ENCODE measurements around the gene SREBF1.
A peak's percentile ranks its signal among the peaks of the same experiment; 100 is the strongest.

SREBF1 gene

GRCh38 chr17:17816831-17817551 lies 19.8 kb downstream of the SREBF1 start:
- peak overlapping the region; percentile 87 for H3K9ac ChIP-seq (ENCODE audit: low read depth, low read length, poor library complexity)
- no peak overlapping the region for H3K14ac ChIP-seq (ENCODE audit: low read length)
- no peak overlapping the region for H4K91ac ChIP-seq (ENCODE audit: low read depth, low read length, poor library complexity)
- peak overlapping the region; percentile 82 for H2AK5ac ChIP-seq (ENCODE audit: low read depth, low read length)
- no peak overlapping the region for H2AFZ ChIP-seq (ENCODE audit: low read length)
- peak overlapping the region; percentile 84 for H3K18ac ChIP-seq (ENCODE audit: low read length)
- no peak for DNase-seq (ENCODE audit: low spot score)
- no peaks in the 10 kb centered on the region for H3K27me3 ChIP-seq (ENCODE audit: control insufficient read depth in 3 of 3, insufficient read depth in 3 of 3, low read depth in 1 of 3, low read length in 3 of 3)
- H2BK5ac ChIP-seq (ENCODE audit: low read length), result no peak overlapping the region
- H3K4ac ChIP-seq (ENCODE audit: low read length), result peak overlapping the region; percentile 8
- H2BK120ac ChIP-seq (ENCODE audit: low read depth, low read length), result no peak overlapping the region
- no peak overlapping the region for H3K4me3 ChIP-seq (ENCODE audit: low read length in 2 of 2)
- no CpG with 5 or more reads among the region's 24 CpGs for WGBS, 2 donors (ENCODE audit: extremely low coverage in 2 of 2, insufficient read length in 2 of 2, insufficient replicate concordance in 1 of 2)
- H2BK12ac ChIP-seq (ENCODE audit: low read length), result no peak overlapping the region
- H3K23ac ChIP-seq (ENCODE audit: low read depth, low read length, poor library complexity), result peak overlapping the region; percentile 3
- H2BK15ac ChIP-seq (ENCODE audit: low read length), result no peak overlapping the region
- H3K79me1 ChIP-seq (ENCODE audit: low read depth, low read length), result peaks cover 20% of the 10 kb centered on the region
- H3K9me3 ChIP-seq (replicated peaks in 1 of 2; ENCODE audit: control insufficient read depth in 2 of 2, insufficient read depth in 1 of 2, low read depth in 1 of 2, low read length in 2 of 2), result no peaks in the 10 kb centered on the region
- H3K4me1 ChIP-seq (ENCODE audit: control insufficient read depth in 2 of 2, insufficient read depth in 1 of 2, low read depth in 1 of 2, low read length in 2 of 2), result peaks cover 16 to 29% of the 10 kb centered on the region in 2 donors
- H3K4me2 ChIP-seq (ENCODE audit: insufficient read depth, low read length, poor library complexity, severe bottlenecking), result no peak overlapping the region
- H3K36me3 ChIP-seq (replicated peaks in 1 of 2; ENCODE audit: control insufficient read depth in 2 of 2, insufficient read depth in 2 of 2, low read length in 2 of 2), result peaks cover 67 to 70% of the 10 kb centered on the region in 2 donors
- no peak overlapping the region for H4K8ac ChIP-seq (ENCODE audit: low read depth, low read length)
- H3K27ac ChIP-seq (replicated peaks; ENCODE audit: low read length), result peak overlapping the region; percentile 9

DNA sequence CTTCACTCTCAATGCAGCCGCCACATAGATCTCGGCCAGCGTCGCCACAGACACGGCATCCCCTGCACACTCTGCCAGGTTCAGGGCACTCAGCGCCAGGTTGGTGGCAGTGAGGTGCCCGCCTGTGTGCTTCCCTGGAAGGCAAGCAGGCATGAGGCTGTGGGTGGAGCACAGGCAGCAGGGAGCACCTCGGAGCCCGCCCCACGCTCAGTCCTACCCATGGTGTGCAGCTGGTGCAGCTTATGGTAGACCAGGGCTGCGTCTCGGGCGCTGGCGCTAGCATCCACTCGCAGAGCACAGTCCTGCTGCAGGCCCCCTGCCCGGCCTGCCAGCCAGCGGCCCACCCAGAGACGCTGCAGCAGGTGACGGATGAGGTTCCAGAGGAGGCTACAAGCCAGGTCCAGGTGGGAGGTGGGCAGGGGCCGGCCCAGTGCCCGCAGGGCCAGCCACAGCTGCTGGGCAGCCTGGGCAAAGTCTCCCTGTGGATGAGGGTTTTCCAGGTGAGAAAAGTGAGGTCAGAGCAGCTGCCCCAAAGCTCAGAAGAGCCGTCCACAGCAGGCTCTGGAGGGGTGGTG lies 20.5 kb downstream of the SREBF1 start:
- H3K4me1 ChIP-seq (ENCODE audit: control insufficient read depth in 2 of 2, insufficient read depth in 1 of 2, low read depth in 1 of 2, low read length in 2 of 2), result peaks cover 20 to 27% of the 10 kb centered on the region in 2 donors
- no peak for DNase-seq (ENCODE audit: low spot score)

GRCh38 chr17:17815436-17816200 lies 21.2 kb downstream of the SREBF1 start:
- WGBS, 2 donors (ENCODE audit: extremely low coverage in 2 of 2, insufficient read length in 2 of 2, insufficient replicate concordance in 1 of 2), result no CpG with 5 or more reads among the region's 17 CpGs
- Histone ChIP-seq H3K4me2 (ENCODE audit: insufficient read depth, low read length, poor library complexity, severe bottlenecking) (no peak overlapping the region), H4K91ac (ENCODE audit: low read depth, low read length, poor library complexity) (no peak overlapping the region), H3K27me3 (ENCODE audit: control insufficient read depth in 3 of 3, insufficient read depth in 3 of 3, low read depth in 1 of 3, low read length in 3 of 3) (no peaks in the 10 kb centered on the region), H4K8ac (ENCODE audit: low read depth, low read length) (no peak overlapping the region), H2BK15ac (ENCODE audit: low read length) (no peak overlapping the region), H3K18ac (ENCODE audit: low read length) (no peak overlapping the region), H3K9me3 (replicated peaks in 1 of 2; ENCODE audit: control insufficient read depth in 2 of 2, insufficient read depth in 1 of 2, low read depth in 1 of 2, low read length in 2 of 2) (no peaks in the 10 kb centered on the region), H3K79me1 (ENCODE audit: low read depth, low read length) (peaks cover 14% of the 10 kb centered on the region), H2BK12ac (ENCODE audit: low read length) (no peak overlapping the region), H2BK120ac (ENCODE audit: low read depth, low read length) (no peak overlapping the region), H3K36me3 (replicated peaks in 1 of 2; ENCODE audit: control insufficient read depth in 2 of 2, insufficient read depth in 2 of 2, low read length in 2 of 2) (peaks cover 72 to 74% of the 10 kb centered on the region in 2 donors), H2BK5ac (ENCODE audit: low read length) (peak overlapping the region; percentile 49), H3K27ac (replicated peaks; ENCODE audit: low read length) (no peak overlapping the region), H3K9ac (ENCODE audit: low read depth, low read length, poor library complexity) (no peak overlapping the region), H3K4me1 (ENCODE audit: control insufficient read depth in 2 of 2, insufficient read depth in 1 of 2, low read depth in 1 of 2, low read length in 2 of 2) (peaks cover 24 to 25% of the 10 kb centered on the region in 2 donors), H3K23ac (ENCODE audit: low read depth, low read length, poor library complexity) (no peak overlapping the region), H3K14ac (ENCODE audit: low read length) (no peak overlapping the region), H3K4ac (ENCODE audit: low read length) (no peak overlapping the region), H2AFZ (ENCODE audit: low read length) (no peak overlapping the region), H2AK5ac (ENCODE audit: low read depth, low read length) (no peak overlapping the region), H3K4me3 (ENCODE audit: low read length in 2 of 2) (no peak overlapping the region)
- no peak for DNase-seq (ENCODE audit: low spot score)

More for the DNA sequence above, 20.5 kb downstream of the SREBF1 start:
- peak overlapping the region; percentile 52 for H2BK15ac ChIP-seq (ENCODE audit: low read length)
- peak overlapping the region; percentile 68 for H2AK5ac ChIP-seq (ENCODE audit: low read depth, low read length)
- H3K79me1 ChIP-seq (ENCODE audit: low read depth, low read length), result peaks cover 17% of the 10 kb centered on the region
- no peak overlapping the region for H4K8ac ChIP-seq (ENCODE audit: low read depth, low read length)
- no peak overlapping the region for H3K4me2 ChIP-seq (ENCODE audit: insufficient read depth, low read length, poor library complexity, severe bottlenecking)
- no CpG with 5 or more reads among the region's 22 CpGs for WGBS, 2 donors (ENCODE audit: extremely low coverage in 2 of 2, insufficient read length in 2 of 2, insufficient replicate concordance in 1 of 2)
- no peaks in the 10 kb centered on the region for H3K9me3 ChIP-seq (replicated peaks in 1 of 2; ENCODE audit: control insufficient read depth in 2 of 2, insufficient read depth in 1 of 2, low read depth in 1 of 2, low read length in 2 of 2)
- no peak overlapping the region for H3K4ac ChIP-seq (ENCODE audit: low read length)
- H3K23ac ChIP-seq (ENCODE audit: low read depth, low read length, poor library complexity), result peak overlapping the region; percentile 3
- H3K36me3 ChIP-seq (replicated peaks in 1 of 2; ENCODE audit: control insufficient read depth in 2 of 2, insufficient read depth in 2 of 2, low read length in 2 of 2), result peaks cover 69 to 70% of the 10 kb centered on the region in 2 donors
- peak overlapping the region; percentile 87 for H3K9ac ChIP-seq (ENCODE audit: low read depth, low read length, poor library complexity)
- no peaks in the 10 kb centered on the region for H3K27me3 ChIP-seq (ENCODE audit: control insufficient read depth in 3 of 3, insufficient read depth in 3 of 3, low read depth in 1 of 3, low read length in 3 of 3)
- H3K14ac ChIP-seq (ENCODE audit: low read length), result no peak overlapping the region
- H2BK120ac ChIP-seq (ENCODE audit: low read depth, low read length), result no peak overlapping the region
- peak overlapping the region; percentile 84 for H3K18ac ChIP-seq (ENCODE audit: low read length)
- no peak overlapping the region for H3K4me3 ChIP-seq (ENCODE audit: low read length in 2 of 2)
- H2AFZ ChIP-seq (ENCODE audit: low read length), result no peak overlapping the region
- no peak overlapping the region for H3K27ac ChIP-seq (replicated peaks; ENCODE audit: low read length)
- no peak overlapping the region for H4K91ac ChIP-seq (ENCODE audit: low read depth, low read length, poor library complexity)
- no peak overlapping the region for H2BK12ac ChIP-seq (ENCODE audit: low read length)
- no peak overlapping the region for H2BK5ac ChIP-seq (ENCODE audit: low read length)

GRCh38 chr17:17815062-17815406 lies 21.8 kb downstream of the SREBF1 start:
- Histone ChIP-seq H3K79me1 (ENCODE audit: low read depth, low read length) (peaks cover 9% of the 10 kb centered on the region), H3K4ac (ENCODE audit: low read length) (no peak overlapping the region), H2BK120ac (ENCODE audit: low read depth, low read length) (no peak overlapping the region), H3K9ac (ENCODE audit: low read depth, low read length, poor library complexity) (no peak overlapping the region), H2AFZ (ENCODE audit: low read length) (no peak overlapping the region), H2AK5ac (ENCODE audit: low read depth, low read length) (no peak overlapping the region), H3K9me3 (replicated peaks in 1 of 2; ENCODE audit: control insufficient read depth in 2 of 2, insufficient read depth in 1 of 2, low read depth in 1 of 2, low read length in 2 of 2) (no peaks in the 10 kb centered on the region), H3K27me3 (ENCODE audit: control insufficient read depth in 3 of 3, insufficient read depth in 3 of 3, low read depth in 1 of 3, low read length in 3 of 3) (no peaks in the 10 kb centered on the region), H2BK5ac (ENCODE audit: low read length) (peak overlapping the region; percentile 49), H3K27ac (replicated peaks; ENCODE audit: low read length) (no peak overlapping the region), H3K18ac (ENCODE audit: low read length) (no peak overlapping the region), H2BK15ac (ENCODE audit: low read length) (no peak overlapping the region), H4K91ac (ENCODE audit: low read depth, low read length, poor library complexity) (no peak overlapping the region), H3K4me1 (ENCODE audit: control insufficient read depth in 2 of 2, insufficient read depth in 1 of 2, low read depth in 1 of 2, low read length in 2 of 2) (peaks cover 27 to 28% of the 10 kb centered on the region in 2 donors), H3K4me2 (ENCODE audit: insufficient read depth, low read length, poor library complexity, severe bottlenecking) (no peak overlapping the region), H4K8ac (ENCODE audit: low read depth, low read length) (no peak overlapping the region), H3K36me3 (replicated peaks in 1 of 2; ENCODE audit: control insufficient read depth in 2 of 2, insufficient read depth in 2 of 2, low read length in 2 of 2) (peaks cover 69 to 74% of the 10 kb centered on the region in 2 donors), H2BK12ac (ENCODE audit: low read length) (no peak overlapping the region), H3K4me3 (ENCODE audit: low read length in 2 of 2) (no peak overlapping the region), H3K14ac (ENCODE audit: low read length) (no peak overlapping the region), H3K23ac (ENCODE audit: low read depth, low read length, poor library complexity) (no peak overlapping the region)
- no CpG with 5 or more reads among the region's 8 CpGs for WGBS, 2 donors (ENCODE audit: extremely low coverage in 2 of 2, insufficient read length in 2 of 2, insufficient replicate concordance in 1 of 2)
- DNase-seq (ENCODE audit: low spot score), result no peak
